Measurements from ENCODE around the gene SLC12A9. TPM values are rescaled to one million over a fixed set of nuclear protein-coding genes. Genes with fewer than 3 reads are reported as not detected.

The SLC12A9 gene
- total RNA-seq, 1 donor from 2014 or later: 30.2 TPM

DNA sequence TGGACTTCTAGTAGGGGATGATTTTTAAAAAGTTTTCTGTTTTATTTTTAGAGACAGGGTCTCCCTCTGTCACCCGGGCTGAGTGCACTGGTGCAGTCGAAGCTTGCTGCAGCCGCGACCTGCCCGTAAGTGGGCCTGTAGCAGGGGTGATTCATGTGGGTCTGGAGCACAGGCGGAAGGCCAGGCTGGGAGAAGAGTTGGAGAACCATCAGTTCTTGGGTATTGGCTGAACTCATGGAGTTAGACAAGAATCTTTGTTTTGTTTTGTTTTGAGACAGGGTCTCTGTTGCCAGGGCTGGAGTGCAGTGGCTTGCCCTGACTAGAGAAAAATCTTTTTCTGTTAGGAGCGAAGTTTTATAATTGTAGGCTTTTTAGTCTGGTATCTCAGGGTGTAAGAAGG is 28.1 kb downstream of the SLC12A9 start:
- DNase-seq (ENCODE audit: extremely low read depth, low read depth, low spot score): no peak

DNA sequence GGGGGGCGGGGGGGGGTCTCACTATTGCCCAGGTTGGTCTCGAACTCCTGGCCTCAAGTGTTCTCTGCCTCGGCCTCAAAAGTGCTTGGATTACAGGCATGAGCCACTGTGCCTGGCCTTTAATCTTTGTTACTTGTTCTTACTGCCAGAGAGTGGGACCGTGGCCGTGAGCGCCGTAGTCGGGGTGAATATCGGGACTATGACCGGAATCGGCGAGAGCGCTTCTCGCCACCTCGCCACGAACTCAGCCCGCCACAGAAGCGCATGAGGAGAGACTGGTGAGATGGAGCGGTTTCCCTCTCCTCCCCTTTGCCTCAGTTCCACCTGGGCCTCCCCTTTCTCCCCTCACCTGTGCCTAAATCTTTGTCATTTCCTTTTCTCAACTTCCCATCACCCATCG is 28.6 kb downstream of the SLC12A9 start:
- no peak for DNase-seq (ENCODE audit: extremely low read depth, low read depth, low spot score)

DNA sequence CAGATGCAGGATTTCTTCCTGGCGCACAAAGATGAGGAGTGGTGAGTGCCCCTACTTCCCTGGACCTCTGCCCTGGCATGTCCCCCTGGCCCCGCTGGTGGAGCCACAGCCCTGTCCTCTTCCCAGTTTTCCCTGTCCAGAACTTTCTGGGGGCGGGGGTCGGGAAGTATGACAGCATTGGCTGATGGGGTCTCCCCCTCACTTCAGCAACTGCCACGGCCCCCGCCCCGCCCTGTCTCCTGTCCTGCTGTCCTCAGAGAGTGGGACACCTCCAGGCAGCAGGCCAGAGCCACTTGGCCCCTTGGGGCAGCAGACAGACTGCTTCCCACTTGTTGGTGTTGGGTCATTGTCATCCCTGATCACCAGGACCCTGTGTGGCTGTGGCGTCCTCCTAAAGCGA is 29.7 kb downstream of the SLC12A9 start:
- DNase-seq (ENCODE audit: extremely low read depth, low read depth, low spot score): no peak

DNA sequence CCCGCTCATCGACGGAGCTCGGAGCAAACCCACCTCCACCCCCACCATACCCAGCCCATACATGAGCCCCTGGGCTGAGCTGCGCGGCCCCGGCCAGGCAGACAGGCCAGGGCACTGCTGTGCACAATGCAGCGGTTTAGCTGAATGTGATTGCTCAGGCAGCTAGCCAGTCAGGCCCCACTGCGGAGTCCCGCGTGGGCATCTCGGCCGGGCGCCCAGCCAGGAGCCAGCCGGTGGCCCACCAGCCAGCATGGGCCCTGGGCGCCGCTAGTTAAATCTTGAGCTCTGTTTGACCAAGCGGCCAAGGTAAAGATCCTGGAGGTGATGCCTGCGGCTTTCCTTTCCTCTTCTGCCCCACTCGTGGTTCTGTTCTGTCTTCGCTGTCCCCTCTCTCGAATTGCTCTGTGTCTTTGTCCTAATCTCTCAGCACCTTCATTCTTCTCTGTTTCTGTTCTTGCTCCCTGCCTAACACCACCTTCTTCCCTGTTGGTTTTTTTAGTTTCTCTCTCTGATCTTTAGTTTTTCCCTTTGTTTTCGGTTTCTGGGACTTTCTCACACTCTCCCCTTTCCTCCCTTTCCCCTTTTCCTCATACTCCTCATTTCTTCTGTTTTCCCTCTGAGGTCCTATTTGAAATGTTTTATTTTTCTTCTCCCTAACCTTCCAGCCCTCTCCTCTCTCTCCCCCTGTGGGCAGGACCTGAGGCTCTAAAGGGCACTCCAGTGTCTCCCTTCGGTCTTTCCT is 30.4 kb downstream of the SLC12A9 start:
- DNase-seq (ENCODE audit: extremely low read depth, low read depth, low spot score): no peak

DNA sequence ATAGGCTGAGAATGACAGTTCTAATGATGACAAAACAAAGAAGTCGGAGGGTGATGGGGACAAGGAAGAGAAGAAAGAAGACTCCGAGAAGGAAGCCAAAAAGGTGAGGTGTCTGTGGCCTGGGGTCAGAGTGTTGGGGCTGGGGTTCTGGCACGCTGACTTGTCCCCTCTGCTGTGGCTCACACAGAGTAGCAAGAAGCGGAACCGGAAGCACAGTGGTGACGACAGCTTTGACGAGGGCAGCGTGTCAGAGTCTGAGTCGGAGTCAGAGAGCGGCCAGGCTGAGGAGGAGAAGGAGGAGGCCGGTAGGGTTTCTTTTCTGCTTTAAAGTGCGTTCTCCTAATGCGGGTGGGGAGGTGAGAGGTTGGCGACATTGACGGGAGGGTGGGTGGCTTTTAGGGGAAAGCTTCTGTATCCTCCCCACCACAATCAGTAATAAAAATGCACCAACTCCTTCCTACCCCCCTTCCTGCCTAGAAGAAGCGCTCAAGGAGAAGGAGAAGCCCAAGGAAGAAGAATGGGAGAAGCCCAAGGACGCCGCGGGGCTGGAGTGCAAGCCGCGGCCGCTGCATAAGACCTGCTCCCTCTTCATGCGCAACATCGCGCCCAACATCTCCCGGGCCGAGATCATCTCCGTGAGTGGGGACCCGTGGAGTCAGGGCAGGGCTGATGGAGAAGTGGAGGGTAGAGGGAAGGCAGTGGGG is 32.4 kb downstream of the SLC12A9 start:
- DNase-seq (ENCODE audit: extremely low read depth, low read depth, low spot score): no peak

DNA sequence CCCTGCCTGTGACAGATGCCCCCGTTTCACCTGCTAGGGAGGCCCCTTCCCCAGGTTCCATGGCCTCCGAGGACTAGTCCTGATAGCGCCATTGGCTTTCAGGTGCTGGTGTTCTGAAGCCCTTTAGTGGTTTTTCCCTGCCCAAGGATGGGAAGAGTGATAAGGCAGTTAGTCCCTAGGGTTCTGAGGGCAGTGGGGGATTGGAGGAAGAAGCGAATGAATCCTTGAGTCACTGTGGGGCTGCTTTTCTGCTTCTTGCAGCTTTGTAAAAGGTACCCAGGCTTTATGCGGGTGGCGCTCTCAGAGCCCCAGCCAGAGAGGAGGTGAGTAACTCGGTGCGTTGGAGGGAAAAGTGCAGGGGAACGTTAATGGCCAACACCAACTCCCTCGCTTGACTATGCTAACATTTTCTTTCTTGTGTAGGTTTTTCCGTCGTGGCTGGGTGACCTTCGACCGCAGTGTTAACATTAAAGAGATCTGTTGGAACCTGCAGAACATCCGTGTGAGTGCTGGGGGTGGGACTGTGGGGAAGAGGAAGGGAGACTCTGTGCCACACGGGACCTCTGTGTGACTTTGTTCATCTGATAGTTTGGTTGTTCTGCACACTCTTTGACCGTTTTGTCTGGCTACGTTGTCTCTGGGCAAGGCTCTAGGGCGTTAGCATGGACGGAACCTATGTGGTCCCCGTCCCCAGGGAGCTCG is 33.1 kb downstream of the SLC12A9 start:
- no peak for DNase-seq (ENCODE audit: extremely low read depth, low read depth, low spot score)

DNA sequence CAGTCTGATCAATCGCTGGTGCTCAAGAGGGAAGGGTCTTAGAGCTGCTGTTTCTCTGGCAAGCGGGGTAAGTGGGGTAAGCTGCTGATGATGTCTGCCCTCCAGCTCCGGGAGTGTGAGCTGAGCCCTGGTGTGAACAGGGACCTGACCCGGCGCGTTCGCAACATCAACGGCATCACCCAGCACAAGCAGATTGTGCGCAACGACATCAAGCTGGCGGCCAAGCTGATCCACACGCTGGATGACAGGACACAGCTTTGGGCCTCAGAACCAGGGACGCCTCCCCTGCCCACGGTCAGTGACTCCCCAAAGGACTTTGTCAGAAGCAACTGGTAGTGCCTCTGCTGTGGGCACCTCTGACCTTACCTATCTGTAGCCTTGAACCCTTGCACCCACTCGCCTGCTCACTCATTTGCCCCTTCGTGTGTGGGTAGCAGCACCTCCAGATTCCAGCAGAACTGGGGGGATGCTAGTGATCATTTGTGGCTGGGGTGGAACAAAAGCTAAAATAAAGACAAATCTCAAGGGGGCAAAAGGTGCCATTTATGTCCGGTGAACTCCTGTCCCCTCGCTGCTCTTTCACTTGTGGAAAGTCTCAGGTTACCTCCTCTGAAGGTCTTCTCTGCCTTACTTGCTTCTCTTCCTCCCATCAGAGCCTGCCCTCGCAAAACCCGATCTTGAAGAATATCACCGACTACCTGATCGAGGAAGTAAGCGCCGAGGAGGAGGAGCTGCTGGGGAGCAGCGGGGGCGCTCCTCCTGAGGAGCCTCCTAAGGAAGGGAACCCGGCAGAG is 33.8 kb downstream of the SLC12A9 start:
- DNase-seq (ENCODE audit: extremely low read depth, low read depth, low spot score): no peak

DNA sequence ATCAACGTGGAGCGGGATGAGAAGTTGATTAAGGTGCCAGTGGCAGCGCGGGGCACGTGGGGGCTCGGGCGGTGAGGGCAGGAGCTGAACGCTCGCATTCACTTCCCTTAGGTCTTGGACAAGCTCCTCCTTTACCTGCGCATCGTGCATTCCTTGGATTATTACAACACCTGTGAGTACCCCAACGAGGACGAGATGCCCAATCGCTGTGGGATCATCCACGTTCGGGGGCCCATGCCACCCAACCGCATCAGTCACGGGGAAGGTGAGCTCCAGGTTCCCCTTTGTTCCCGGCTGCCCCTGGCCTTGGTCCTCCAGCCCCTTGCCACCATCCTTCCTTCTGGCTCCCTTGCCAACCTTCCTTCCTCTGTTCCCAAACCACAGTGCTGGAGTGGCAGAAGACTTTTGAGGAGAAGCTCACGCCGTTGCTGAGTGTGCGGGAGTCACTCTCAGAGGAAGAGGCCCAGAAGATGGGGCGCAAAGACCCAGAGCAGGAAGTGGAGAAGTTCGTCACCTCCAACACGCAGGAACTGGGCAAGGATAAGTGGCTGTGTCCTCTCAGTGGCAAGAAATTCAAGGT is 34.5 kb downstream of the SLC12A9 start:
- DNase-seq (ENCODE audit: extremely low read depth, low read depth, low spot score): no peak

DNA sequence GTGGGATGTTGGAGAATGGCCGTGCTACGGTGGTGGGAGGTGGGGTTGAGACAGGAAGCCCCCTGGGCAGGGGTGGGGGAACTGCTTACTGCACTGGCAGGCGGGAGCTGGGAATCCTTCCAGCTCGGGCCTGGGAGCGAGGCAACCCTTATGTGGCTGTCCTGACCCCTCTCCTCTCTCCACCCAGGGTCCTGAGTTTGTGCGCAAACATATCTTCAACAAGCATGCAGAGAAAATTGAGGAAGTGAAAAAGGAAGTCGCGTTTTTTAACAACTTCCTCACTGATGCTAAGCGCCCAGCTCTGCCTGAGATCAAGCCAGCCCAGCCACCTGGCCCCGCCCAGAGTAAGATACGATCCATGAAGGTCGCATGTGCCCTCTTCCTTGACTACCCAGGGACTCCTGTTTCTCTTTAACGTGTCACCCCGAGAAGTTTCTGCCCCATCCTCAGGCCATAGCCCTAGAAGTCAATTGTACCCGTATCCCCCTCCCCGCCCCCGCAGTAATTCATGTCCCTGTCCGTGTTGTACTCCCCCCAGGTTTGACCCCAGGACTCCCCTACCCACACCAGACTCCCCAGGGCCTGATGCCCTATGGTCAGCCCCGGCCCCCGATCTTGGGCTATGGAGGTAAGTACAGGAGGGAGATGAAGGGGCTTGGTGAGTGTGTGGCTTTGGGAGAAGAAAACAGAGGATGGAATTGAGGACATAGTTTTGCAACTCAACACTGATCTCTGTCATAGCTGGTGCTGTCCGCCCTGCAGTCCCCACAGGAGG is 35.2 kb downstream of the SLC12A9 start:
- DNase-seq (ENCODE audit: extremely low read depth, low read depth, low spot score): no peak

DNA sequence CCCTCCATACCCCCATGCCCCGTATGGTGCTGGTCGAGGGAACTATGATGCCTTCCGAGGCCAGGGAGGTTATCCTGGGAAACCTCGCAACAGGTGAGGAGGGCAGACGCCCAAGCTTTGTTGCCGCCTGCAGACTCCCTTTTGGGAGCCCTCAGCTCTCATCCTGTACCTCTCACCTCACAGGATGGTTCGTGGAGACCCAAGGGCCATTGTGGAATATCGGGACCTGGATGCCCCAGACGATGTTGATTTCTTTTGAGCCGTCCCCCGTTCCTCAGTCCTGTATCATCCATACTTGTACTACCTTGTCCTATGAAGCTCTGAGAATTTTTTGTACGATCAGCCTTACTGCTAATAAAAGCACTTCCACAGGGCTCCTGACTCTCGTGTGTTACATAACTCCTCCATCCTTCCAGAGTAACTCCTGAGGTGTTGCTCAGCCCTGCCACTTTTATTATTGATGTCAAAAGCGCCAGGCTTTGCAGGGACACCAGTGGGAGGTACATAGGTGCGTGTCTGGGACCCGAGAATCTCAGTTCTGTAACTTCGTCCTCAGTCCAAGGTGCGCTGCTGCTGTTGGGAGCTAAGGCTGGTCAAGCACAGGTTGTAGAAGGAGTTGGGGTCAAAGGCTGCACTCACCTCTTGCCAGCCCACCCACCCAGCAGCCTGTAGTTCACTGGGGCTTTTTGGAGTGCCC is 35.9 kb downstream of the SLC12A9 start:
- no peak for DNase-seq (ENCODE audit: extremely low read depth, low read depth, low spot score)

DNA sequence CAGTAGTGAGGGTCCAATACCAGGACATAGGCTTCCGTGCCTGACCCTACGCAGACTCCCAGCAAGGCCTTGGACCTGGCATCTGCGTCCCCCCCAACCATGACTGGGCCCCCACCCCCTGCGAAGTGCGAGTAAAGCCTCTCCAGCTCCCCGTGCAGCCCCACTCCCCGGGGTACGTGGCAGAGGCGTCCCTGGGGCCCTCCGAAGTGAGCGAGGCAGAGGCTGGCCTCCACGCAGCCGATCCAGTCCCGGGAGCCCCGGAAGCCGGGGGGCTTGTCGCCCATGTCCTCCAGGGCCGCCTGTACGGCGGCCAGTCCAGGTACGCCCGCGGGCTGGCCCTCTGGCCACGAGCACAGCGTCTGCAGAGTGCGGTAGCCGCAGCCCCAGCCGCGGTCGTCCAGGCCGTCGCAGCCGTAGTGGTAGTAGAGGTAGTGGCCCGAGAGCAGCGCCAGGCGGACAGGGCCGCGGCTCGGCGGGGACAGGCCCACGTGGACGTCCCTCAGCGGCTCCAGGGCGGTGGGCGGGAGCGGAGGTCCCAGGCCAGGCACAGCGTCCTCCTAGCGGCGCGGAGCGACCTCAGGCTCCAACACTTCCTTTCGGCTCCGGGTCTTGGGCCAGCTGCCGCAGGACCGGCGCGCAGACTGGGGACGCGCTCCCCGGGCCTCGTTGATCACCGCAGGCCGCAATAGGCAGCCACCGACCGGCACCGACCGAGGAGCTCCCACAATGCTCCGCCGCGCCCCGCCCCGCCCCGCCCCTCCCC is 36.7 kb downstream of the SLC12A9 start, which contains the start of gene UFSP1:
TSS of gene UFSP1 (minus strand) at position 728 of the 763 bp plus-strand sequence. CDS start at position 284, 444 bp downstream.
- no peak for DNase-seq (ENCODE audit: extremely low read depth, low read depth, low spot score)

DNA sequence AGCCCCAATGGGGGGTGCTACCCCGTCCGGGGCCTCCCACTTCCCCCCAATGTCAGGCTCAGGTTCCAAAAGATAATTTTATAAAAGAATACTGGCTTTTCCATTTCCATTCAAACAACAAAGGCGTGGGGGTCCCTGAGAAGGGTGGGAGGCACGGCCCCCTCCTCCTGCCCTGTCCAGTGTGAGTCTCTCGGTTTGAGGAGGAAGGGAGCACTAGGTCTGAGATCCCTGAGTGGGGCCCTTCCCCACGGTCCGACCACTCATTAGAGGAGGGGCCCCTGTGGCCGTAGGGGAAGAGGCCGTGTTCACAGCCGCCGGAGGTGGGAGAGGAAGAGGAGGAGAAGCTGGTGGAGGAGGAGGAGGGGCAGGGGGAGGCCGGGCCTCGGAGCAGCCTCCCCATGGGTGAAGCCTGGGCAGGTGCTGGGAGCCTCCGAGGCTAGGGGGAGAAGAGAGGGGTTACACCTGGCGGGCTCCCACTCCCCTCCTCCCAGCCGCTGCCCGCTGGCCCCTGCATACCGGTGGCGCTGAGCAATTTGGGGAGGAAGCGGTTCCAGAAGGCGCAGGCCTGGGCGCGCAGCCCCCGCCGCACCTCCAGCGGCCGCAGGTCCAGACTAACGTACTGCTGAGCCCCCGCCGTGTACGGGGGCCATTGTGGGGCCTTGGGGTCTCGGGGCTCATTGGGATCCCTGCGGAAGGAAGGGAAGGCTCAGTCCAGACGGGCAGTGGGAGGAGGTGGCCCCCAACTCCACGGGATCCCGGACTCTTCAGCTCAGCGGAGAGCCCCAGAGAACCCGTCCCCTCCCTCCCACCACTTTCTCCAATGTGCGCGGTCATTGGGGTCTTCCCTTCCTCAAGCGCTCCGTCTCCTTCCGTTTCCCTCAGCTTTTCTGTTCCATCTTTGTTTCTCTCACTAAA is 38.4 kb downstream of the SLC12A9 start:
- DNase-seq (ENCODE audit: extremely low read depth, low read depth, low spot score): no peak

DNA sequence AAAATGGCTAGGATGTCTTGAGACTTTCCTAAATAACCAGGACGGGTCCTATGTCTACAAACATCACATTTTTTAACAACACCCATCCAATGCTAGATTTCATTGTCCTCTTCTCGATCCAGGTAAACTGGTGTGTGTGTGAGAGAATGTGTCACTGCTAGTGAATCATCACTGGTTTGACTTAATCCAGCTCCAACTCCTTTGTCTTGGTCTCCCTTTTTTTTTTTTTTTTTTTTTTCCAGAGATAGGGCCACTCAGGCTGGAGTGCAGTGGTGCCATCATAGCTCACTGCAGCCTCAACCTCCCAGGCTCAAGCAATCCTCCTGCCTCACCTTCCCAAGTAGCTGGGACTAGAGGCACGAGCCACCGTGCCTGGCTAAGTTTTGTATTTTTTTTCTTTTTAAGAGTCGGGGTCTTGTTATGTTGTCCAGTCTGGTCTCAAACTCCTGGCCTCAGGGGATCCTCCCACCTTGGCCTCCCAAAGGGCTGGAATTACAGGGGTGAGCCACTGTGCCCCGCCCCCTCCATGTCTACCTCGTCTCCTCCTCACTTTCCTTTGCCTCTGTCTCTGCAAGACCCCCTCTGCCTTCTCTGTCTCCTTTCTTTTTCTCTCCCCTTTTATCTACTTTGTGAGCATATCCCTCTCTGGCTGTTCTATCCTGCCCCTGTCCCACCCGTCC is 39.2 kb downstream of the SLC12A9 start:
- no peak for DNase-seq (ENCODE audit: extremely low read depth, low read depth, low spot score)

DNA sequence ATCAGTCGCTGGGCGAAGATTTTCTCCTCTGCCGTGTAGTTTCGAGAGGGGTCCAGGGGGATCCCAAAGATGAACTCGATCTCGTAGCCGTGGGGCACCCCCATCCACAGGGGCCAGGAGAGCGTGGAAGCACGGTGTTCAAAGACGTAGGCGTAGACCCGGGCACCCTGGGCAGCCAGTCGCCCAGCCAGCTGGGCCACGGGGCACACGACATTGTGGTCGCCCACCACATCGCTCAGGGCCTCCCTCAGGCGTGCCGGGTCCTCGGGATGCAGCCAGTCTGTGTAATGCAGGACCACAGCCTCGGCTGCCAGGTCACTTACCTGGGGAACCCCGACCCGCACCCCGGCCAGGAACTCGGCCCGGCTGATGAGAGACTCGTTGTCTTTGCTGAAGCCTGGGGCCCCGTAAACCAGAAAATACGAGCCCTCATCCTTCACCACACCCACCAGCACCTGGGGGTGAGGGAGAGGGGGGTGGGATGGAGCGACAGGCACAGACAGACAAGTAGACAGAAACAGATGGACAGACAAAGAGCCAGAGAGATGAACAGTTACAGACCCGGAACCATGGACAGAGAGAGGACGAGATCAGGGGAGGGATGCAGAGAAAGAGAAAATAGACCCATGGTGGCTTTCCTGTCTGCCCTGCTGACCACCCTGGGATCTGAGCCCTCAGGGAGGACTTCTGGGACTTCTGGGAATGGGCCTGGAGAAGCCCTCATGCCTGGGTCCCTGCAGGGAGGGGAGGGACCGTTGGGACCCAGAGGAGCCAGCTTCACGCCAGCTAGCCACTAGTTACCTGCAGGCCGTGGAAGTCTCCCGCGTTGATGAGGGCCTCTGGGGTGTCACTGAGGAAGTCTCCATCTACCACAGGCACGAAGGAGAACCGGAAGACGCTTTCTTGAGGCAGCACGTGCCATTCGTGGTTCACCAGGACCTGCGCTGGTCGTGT is 40.1 kb downstream of the SLC12A9 start:
- no peak for DNase-seq (ENCODE audit: extremely low read depth, low read depth, low spot score)

DNA sequence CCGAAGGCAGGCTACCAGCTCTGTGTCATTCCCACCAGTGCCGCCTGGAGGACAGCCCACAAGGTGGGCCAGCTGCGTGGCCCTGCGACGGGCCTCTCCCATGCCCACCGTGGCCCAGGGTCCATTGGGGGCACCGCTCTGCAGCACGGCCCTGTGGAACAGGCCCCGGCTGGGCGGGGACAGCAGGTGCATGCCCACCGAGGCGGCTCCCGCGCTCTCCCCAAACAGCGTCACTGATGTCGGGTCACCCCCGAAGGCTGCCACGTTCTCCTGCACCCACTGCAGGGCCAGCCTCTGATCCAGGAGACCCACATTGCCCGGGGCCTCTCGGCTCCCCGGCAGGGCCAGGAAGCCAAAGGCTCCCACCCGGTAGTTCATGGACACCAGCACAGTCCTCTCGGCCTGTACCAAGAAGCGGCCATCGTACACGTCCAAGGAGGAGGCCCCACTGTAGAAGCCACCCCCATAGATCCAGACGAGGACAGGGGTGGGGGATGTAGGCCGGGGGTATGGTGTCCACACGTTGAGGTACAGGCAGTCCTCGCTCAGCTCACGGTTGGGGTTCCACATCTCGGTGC is 40.9 kb downstream of the SLC12A9 start:
- no peak for DNase-seq (ENCODE audit: extremely low read depth, low read depth, low spot score)

All from glomerular endothelial cell (primary cell).